Neuronal stem cell (in vitro differentiated cells): Measurements from ENCODE around the gene CUTA. TPM values are rescaled to one million over a fixed set of nuclear protein-coding genes. Genes with fewer than 3 reads are reported as not detected.

Experiments
- DNase-seq: peaks from one replicate; pipeline ENCODE4 v3.0.0-alpha.2; 2013; ENCODE audit warnings: low spot score
- H2AFZ ChIP-seq: one replicate; pipeline ENCODE4 v1.6.1; 2013; ENCODE audit warnings: mild to moderate bottlenecking, low read length, inconsistent platforms
- H2AK5ac ChIP-seq: 2 replicates; pipeline ENCODE4 v1.6.1; 2013; ENCODE audit warnings: low read depth, mild to moderate bottlenecking, inconsistent platforms, low read length, moderate library complexity, mixed read lengths
- H2BK120ac ChIP-seq: 2 replicates; pipeline ENCODE4 v1.6.1; 2013; ENCODE audit warnings: low read depth, mild to moderate bottlenecking, inconsistent platforms, low read length, moderate library complexity, mixed read lengths
- H2BK12ac ChIP-seq: one replicate; pipeline ENCODE4 v1.6.1; 2013; ENCODE audit warnings: low read length, inconsistent platforms
- H2BK15ac ChIP-seq: 2 replicates; pipeline ENCODE4 v1.6.1; 2013; ENCODE audit warnings: mild to moderate bottlenecking, low read length, inconsistent platforms, mixed read lengths
- H2BK5ac ChIP-seq: one replicate; pipeline ENCODE4 v1.6.1; 2013; ENCODE audit warnings: inconsistent platforms, mild to moderate bottlenecking, low read length, moderate library complexity
- H3K14ac ChIP-seq: one replicate; pipeline ENCODE4 v1.6.1; 2013; ENCODE audit warnings: low read length, inconsistent platforms
- H3K18ac ChIP-seq: 2 replicates; pipeline ENCODE4 v1.6.1; 2013; ENCODE audit warnings: low read length, inconsistent platforms
- H3K23ac ChIP-seq: 2 replicates; pipeline ENCODE4 v1.6.1; 2013; ENCODE audit warnings: low read depth, mild to moderate bottlenecking, mixed read lengths, low read length, inconsistent platforms; ENCODE audit not compliant: poor library complexity
- H3K27ac ChIP-seq: replicated peaks from 3 replicates; pipeline ENCODE4 v1.5.1; 2013; ENCODE audit warnings: low read length, inconsistent platforms
- H3K27me3 ChIP-seq, 3 experiments: 2 replicates each; pipeline ENCODE4 v1.6.1; 2013; ENCODE audit warnings: low read length in 3 of 3, mild to moderate bottlenecking in 2 of 3, inconsistent platforms in 1 of 3, low read depth in 1 of 3, mixed read lengths in 1 of 3, moderate library complexity in 1 of 3; ENCODE audit not compliant: control insufficient read depth in 3 of 3, insufficient read depth in 3 of 3
- H3K36me3 ChIP-seq, 2 donors: replicated peaks in 1 of 2; 2 replicates each; pipeline ENCODE4 v1.6.1; 2013; ENCODE audit warnings: low read length in 2 of 2; ENCODE audit not compliant: control insufficient read depth in 2 of 2, insufficient read depth in 2 of 2
- H3K4ac ChIP-seq: 2 replicates; pipeline ENCODE4 v1.6.1; 2013; ENCODE audit warnings: inconsistent platforms, mild to moderate bottlenecking, low read length, moderate library complexity
- H3K4me1 ChIP-seq, 2 donors: 1 replicate in 1 of 2; 2 replicates in 1 of 2; pipeline ENCODE4 v1.6.1; 2013; ENCODE audit warnings: low read length in 2 of 2, low read depth in 1 of 2; ENCODE audit not compliant: control insufficient read depth in 2 of 2, insufficient read depth in 1 of 2
- H3K4me2 ChIP-seq: one replicate; pipeline ENCODE4 v1.6.1; 2013; ENCODE audit warnings: mild to moderate bottlenecking, low read length, inconsistent platforms; ENCODE audit not compliant: insufficient read depth, poor library complexity, severe bottlenecking
- H3K4me3 ChIP-seq, 2 donors: 2 replicates each; pipeline ENCODE4 v1.5.1; 2013; ENCODE audit warnings: low read length in 2 of 2, mild to moderate bottlenecking in 2 of 2, inconsistent platforms in 1 of 2, moderate library complexity in 1 of 2
- H3K79me1 ChIP-seq: one replicate; pipeline ENCODE4 v1.6.1; 2013; ENCODE audit warnings: low read depth, mild to moderate bottlenecking, inconsistent platforms, low read length, moderate library complexity
- H3K9ac ChIP-seq: one replicate; pipeline ENCODE4 v1.6.1; 2013; ENCODE audit warnings: mild to moderate bottlenecking, low read depth, low read length, inconsistent platforms; ENCODE audit not compliant: poor library complexity
- H3K9me3 ChIP-seq, 2 donors: replicated peaks in 1 of 2; 2 replicates each; pipeline versions ENCODE3 to v1.6.1; 2013; ENCODE audit warnings: low read length in 2 of 2, mild to moderate bottlenecking in 2 of 2, inconsistent platforms in 1 of 2, low read depth in 1 of 2, mixed read lengths in 1 of 2, moderate library complexity in 1 of 2; ENCODE audit not compliant: control insufficient read depth in 2 of 2, insufficient read depth in 1 of 2
- H4K8ac ChIP-seq: one replicate; pipeline ENCODE4 v1.6.1; 2013; ENCODE audit warnings: low read depth, mild to moderate bottlenecking, inconsistent platforms, low read length, moderate library complexity
- H4K91ac ChIP-seq: one replicate; pipeline ENCODE4 v1.6.1; 2013; ENCODE audit warnings: low read length, low read depth, mild to moderate bottlenecking, inconsistent platforms; ENCODE audit not compliant: poor library complexity
- whole genome bisulfite sequencing, 2 donors: extraction: QIAGEN DNeasy Blood & Tissue Kit; methylation state at CpG; one replicate each; pipeline ENCODE4 v1.1.7; 2013; ENCODE audit warnings: missing lambda C conversion rate in 2 of 2, mixed read lengths in 1 of 2; ENCODE audit not compliant: insufficient read length in 2 of 2, insufficient replicate concordance in 1 of 2; ENCODE audit errors: extremely low coverage in 2 of 2; 5-methylcytosine and 5-hydroxymethylcytosine counted together
- polyA plus RNA-seq, 2 experiments: library from polyadenylated mRNA; stranded (reverse); fragments of 200-250 nt; gene quantifications; one replicate each; pipeline ENCODE4 v1.2.3, GENCODE V29; 2013

The CUTA gene, protein sequence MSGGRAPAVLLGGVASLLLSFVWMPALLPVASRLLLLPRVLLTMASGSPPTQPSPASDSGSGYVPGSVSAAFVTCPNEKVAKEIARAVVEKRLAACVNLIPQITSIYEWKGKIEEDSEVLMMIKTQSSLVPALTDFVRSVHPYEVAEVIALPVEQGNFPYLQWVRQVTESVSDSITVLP
- polyA plus RNA-seq (2013, experiment 1 of 2): 434 TPM
- polyA plus RNA-seq (2013, experiment 2 of 2): 420 TPM

DNA sequence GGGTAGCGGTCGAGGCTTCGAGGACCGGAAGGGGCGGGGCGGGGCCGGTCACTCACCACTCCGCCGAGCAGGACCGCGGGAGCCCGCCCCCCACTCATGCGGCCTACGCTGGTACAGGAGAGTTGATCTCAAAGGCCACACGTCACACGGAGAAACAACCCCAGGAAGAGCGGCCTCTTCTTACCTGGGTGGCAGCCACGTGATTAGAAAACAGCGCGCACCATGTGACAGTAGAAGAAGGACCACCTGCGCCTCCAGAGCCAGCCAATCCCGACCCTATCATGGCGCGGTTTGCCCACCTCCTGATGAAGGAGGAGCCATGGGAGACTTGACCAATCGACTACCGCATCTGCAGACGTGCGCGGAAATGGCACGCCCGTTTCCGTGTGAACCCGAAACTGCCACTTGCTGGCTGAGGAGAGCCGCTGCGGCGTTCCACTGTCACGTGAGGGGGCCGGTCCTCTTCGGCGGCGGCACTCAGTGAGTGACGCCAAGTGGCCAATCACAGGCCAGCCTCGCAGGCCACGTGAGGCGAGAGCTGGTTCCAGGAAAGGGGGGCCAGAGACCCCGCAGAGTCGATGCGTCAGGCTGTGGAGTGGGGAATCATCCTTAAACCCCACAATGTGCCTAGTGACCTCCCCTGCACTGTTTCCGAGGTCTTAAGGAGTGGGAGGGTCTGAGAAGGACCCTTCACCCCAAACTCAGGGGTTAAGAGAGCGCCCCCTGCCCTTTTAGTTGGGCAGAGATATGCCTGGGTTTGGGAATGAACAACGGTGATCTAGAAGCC lies at the start of gene CUTA:
TSS of gene CUTA (minus strand) at position 205 of the 787 bp plus-strand sequence. CDS start at position 98, 107 bp downstream.
- no CpG with 5 or more reads among the region's 51 CpGs for WGBS, 2 donors
- Histone ChIP-seq H4K91ac (no peak within 1 kb of the TSS), H3K14ac (no peak within 1 kb of the TSS), H4K8ac (no peak within 1 kb of the TSS), H2BK15ac (peak within 1 kb of the TSS; percentile 8), H3K27me3 (no peaks in the 10 kb centered on the region), H2AFZ (peak within 1 kb of the TSS; percentile 91), H3K18ac (peak within 1 kb of the TSS; percentile 78), H3K4me2 (peak within 1 kb of the TSS; percentile 86), H3K9ac (peak within 1 kb of the TSS; percentile 14), H3K79me1 (no peaks in the 10 kb centered on the region), H3K4me1 (peaks cover 24 to 29% of the 10 kb centered on the region in 2 donors), H3K4ac (no peak within 1 kb of the TSS), H2BK12ac (peak within 1 kb of the TSS; percentile 11), H3K23ac (peak within 1 kb of the TSS; percentile 82), H2AK5ac (peak within 1 kb of the TSS; percentile 89), H3K27ac (peak within 1 kb of the TSS; percentile 97), H3K4me3 (peak within 1 kb of the TSS; percentile 80 to 86), H2BK120ac (peak within 1 kb of the TSS; percentile 35), H2BK5ac (peak within 1 kb of the TSS; percentile 80), H3K9me3 (no peaks in the 10 kb centered on the region), H3K36me3 (peaks cover 29 to 53% of the 10 kb centered on the region in 2 donors)
- DNase-seq: peak; percentile 99

DNA sequence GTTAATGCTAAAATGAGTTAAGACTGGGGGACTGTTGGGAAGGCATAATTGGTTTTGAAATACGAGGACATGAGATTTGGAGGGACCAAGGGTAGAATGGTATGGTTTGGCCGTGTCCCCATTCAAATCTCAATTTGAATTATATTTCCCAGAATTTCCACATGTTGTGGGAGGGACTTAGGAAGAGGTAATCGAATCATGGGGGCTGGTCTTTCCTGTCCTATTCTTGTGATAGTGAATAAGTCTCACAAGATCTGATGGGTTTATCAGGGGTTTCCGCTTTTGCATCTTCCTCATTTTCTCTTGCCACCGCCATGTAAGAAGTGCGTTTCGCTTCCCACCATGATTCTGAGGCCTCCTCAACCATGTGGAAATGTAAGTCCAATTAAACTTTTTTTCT lies 49.2 kb upstream of the CUTA start:
- H2BK120ac ChIP-seq: no peak overlapping the region
- H4K8ac ChIP-seq: no peak overlapping the region
- H2BK15ac ChIP-seq: no peak overlapping the region
- H3K23ac ChIP-seq: no peak overlapping the region
- no peak overlapping the region for H2BK12ac ChIP-seq
- H2BK5ac ChIP-seq: no peak overlapping the region
- H2AFZ ChIP-seq: no peak overlapping the region
- no CpG with 5 or more reads among the region's 7 CpGs for WGBS, 2 donors
- no peak overlapping the region for H3K18ac ChIP-seq
- no peak overlapping the region for H2AK5ac ChIP-seq
- no peak for DNase-seq
- H3K4me2 ChIP-seq: no peak overlapping the region
- H3K79me1 ChIP-seq: no peaks in the 10 kb centered on the region
- no peaks in the 10 kb centered on the region for H3K4me1 ChIP-seq
- H3K14ac ChIP-seq: no peak overlapping the region
- no peak overlapping the region for H3K4ac ChIP-seq
- H3K4me3 ChIP-seq: no peak overlapping the region
- no peak overlapping the region for H3K9ac ChIP-seq
- H3K9me3 ChIP-seq: no peaks in the 10 kb centered on the region
- no peak overlapping the region for H3K27ac ChIP-seq
- H3K27me3 ChIP-seq: peaks cover 0 to 4% (median 0%) of the 10 kb centered on the region in 3 experiments
- no peaks in the 10 kb centered on the region for H3K36me3 ChIP-seq
- no peak overlapping the region for H4K91ac ChIP-seq

DNA sequence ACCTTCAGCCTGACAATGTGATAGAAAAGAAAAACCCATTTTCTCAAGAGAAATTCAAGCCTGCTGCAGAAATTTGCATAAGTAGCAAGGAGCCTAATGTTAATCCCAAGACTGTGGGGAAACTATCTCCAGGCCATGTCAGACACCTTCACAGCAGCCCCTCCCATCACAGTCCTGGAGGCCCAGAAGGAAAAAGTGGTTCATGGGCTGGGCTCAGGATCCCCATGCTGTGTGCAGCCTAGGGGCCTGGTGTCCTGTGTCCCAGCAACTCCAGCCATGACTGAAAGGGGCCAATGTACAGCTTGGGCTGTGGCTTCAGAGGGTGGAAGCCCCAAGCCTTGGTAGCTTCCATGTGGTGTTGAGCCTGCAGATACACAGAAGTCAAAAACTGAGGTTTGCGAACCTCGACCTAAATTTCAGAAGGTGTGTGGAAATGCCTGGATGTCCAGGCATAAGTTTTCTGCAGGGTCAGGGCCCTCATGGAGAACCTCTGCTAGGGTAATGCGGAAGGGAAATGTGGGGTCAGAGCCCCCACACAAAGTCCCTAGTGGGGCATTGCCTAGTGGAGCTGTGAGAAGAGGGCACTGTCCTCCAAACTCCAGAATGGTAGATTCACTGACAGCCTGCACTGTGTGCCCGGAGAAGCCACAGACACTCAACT lies 48.3 kb upstream of the CUTA start:
- Histone ChIP-seq H2BK15ac (no peak overlapping the region), H4K8ac (no peak overlapping the region), H3K18ac (no peak overlapping the region), H3K23ac (no peak overlapping the region), H3K27me3 (peaks cover 0 to 4% (median 0%) of the 10 kb centered on the region in 3 experiments), H3K36me3 (no peaks in the 10 kb centered on the region), H2AK5ac (no peak overlapping the region), H3K9me3 (no peaks in the 10 kb centered on the region), H2BK120ac (no peak overlapping the region), H3K4me1 (no peaks in the 10 kb centered on the region), H2BK5ac (no peak overlapping the region), H3K9ac (no peak overlapping the region), H4K91ac (no peak overlapping the region), H3K79me1 (no peaks in the 10 kb centered on the region), H3K14ac (no peak overlapping the region), H2AFZ (no peak overlapping the region), H3K4ac (no peak overlapping the region), H3K4me3 (no peak overlapping the region), H3K4me2 (no peak overlapping the region), H3K27ac (no peak overlapping the region), H2BK12ac (no peak overlapping the region)
- no peak for DNase-seq
- WGBS, 2 donors: no CpG with 5 or more reads among the region's 4 CpGs

DNA sequence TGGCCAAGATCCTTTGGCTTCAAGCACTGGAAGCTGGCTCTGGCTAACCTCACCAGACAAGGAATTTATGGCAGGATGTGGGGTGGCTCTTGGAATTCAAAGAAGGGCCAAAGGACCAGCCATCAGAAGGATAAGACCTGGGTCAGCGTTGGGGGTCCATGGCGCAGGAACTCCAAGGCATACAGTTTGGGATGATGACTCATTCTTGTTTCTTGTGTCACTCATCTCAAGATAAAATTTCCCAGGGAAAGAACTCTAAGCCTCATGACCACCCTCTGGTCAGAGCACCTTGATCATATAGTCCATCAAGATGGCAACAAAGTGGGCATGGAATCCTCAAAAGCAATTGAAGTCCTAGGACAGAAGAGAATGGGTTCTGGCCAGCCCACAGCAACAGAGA lies 41.3 kb upstream of the CUTA start:
- H3K79me1 ChIP-seq: peaks cover 9% of the 10 kb centered on the region
- WGBS, 2 donors: no CpG with 5 or more reads among the region's 2 CpGs
- H4K91ac ChIP-seq: no peak overlapping the region
- H2BK12ac ChIP-seq: no peak overlapping the region
- H3K4me3 ChIP-seq: no peak overlapping the region
- H3K27ac ChIP-seq: no peak overlapping the region
- H3K4me2 ChIP-seq: no peak overlapping the region
- H2BK5ac ChIP-seq: no peak overlapping the region
- DNase-seq: no peak
- no peaks in the 10 kb centered on the region for H3K9me3 ChIP-seq
- H3K14ac ChIP-seq: no peak overlapping the region
- no peak overlapping the region for H2AFZ ChIP-seq
- H3K36me3 ChIP-seq: peaks cover 21 to 28% of the 10 kb centered on the region in 2 donors
- H3K9ac ChIP-seq: no peak overlapping the region
- no peak overlapping the region for H4K8ac ChIP-seq
- H2AK5ac ChIP-seq: no peak overlapping the region
- H2BK120ac ChIP-seq: no peak overlapping the region
- no peak overlapping the region for H3K4ac ChIP-seq
- no peak overlapping the region for H3K18ac ChIP-seq
- no peak overlapping the region for H2BK15ac ChIP-seq
- no peak overlapping the region for H3K23ac ChIP-seq
- H3K4me1 ChIP-seq: peaks cover 6 to 7% of the 10 kb centered on the region in 2 donors
- no peaks in the 10 kb centered on the region for H3K27me3 ChIP-seq
